Ascending aorta (tissue), 2 donors: ENCODE measurements around the gene ABCC8. TPM values are rescaled to one million over a fixed set of nuclear protein-coding genes. Genes with fewer than 3 reads are reported as not detected.

Source experiments
- DNase-seq, 2 donors: peaks; one replicate each; pipeline ENCODE4 v3.0.0-alpha.2; 2019; ENCODE audit warnings: low spot score in 2 of 2
- H3K27ac ChIP-seq, 2 donors: fragments of 200-600 bp; sonication (generic); one replicate each; pipeline ENCODE4 v1.5.1; 2016 to 2017; ENCODE audit warnings: mild to moderate bottlenecking in 1 of 2
- H3K27me3 ChIP-seq: fragments of 200-600 bp; sonication (generic); one replicate; pipeline ENCODE4 v1.5.1; 2017
- H3K36me3 ChIP-seq, 2 donors: fragments of 200-600 bp; sonication (generic); one replicate each; pipeline ENCODE4 v1.5.1; 2016
- H3K4me1 ChIP-seq, 2 donors: fragments of 200-600 bp; sonication (generic); one replicate each; pipeline ENCODE4 v1.5.1; 2016 to 2017; ENCODE audit warnings: mild to moderate bottlenecking in 1 of 2
- H3K4me3 ChIP-seq, 2 donors: fragments of 200-600 bp; sonication (generic); one replicate each; pipeline ENCODE4 v1.5.1; 2016 to 2017; ENCODE audit warnings: mild to moderate bottlenecking in 1 of 2
- H3K9me3 ChIP-seq, 2 donors: fragments of 200-600 bp; sonication (generic); one replicate each; pipeline ENCODE4 v1.5.1; 2016
- CTCF ChIP-seq, 3 experiments: fragments of 200-600 bp in 2 of 3; fragments of 450-650 bp in 1 of 3; sonication (generic) in 2 of 3; IDR thresholded peaks; one replicate each; pipeline ENCODE4 v1.5.1; 2016 to 2019; ENCODE audit warnings: antibody characterized with exemption in 3 of 3, mild to moderate bottlenecking in 1 of 3, moderate library complexity in 1 of 3
- intact Hi-C: fragments of 100-400 bp; cut with DNase I; formaldehyde crosslinking; loops from one replicate; pipeline ENCODE4 v1.15.1; 2023
- total RNA-seq: library from RNA; depleted of rRNA; stranded (reverse); fragments of >200 nt; gene quantifications from one replicate; pipeline ENCODE4 v1.1.0, GENCODE V29; 2016

ABCC8 gene
- total RNA-seq, 1 donor from 2014 or later, result not detected

- Histone ChIP-seq H3K27ac (no peak overlapping the region), H3K4me1 (peaks cover 8 to 11% of the 10 kb centered on the region in 2 donors), H3K9me3 (no peaks in the 10 kb centered on the region), H3K27me3 (no peaks in the 10 kb centered on the region), H3K36me3 (no peaks in the 10 kb centered on the region), H3K4me3 (no peak overlapping the region)
- DNase-seq, result no peak
- intact Hi-C loops, result no loop called here
- TF ChIP-seq CTCF (IDR thresholded peaks at IDR 0.05), result no peak
These were observed 65.9 kb downstream of the ABCC8 start for GRCh38 chr11:17410606-17411379.

GRCh38 chr11:17408641-17409040, 68.0 kb downstream of the ABCC8 start:
- no peak for TF ChIP-seq CTCF (IDR thresholded peaks at IDR 0.05)
- Histone ChIP-seq H3K27ac (no peak overlapping the region), H3K9me3 (no peaks in the 10 kb centered on the region), H3K36me3 (no peaks in the 10 kb centered on the region), H3K27me3 (no peaks in the 10 kb centered on the region), H3K4me1 (peaks cover 8 to 11% of the 10 kb centered on the region in 2 donors), H3K4me3 (no peak overlapping the region)
- DNase-seq, result no peak
- intact Hi-C loops, result no loop called here

GRCh38 chr11:17408026-17408425, 68.6 kb downstream of the ABCC8 start:
- peaks cover 8 to 11% of the 10 kb centered on the region in 2 donors for H3K4me1 ChIP-seq
- no peak overlapping the region for H3K27ac ChIP-seq
- no peaks in the 10 kb centered on the region for H3K9me3 ChIP-seq
- intact Hi-C loops, result no loop called here
- H3K27me3 ChIP-seq, result no peaks in the 10 kb centered on the region
- H3K4me3 ChIP-seq, result no peak overlapping the region
- DNase-seq, result no peak
- no peak for TF ChIP-seq CTCF (IDR thresholded peaks at IDR 0.05)
- H3K36me3 ChIP-seq, result no peaks in the 10 kb centered on the region

GRCh38 chr11:17407575-17407974, 69.1 kb downstream of the ABCC8 start:
- no peak for TF ChIP-seq CTCF (IDR thresholded peaks at IDR 0.05)
- Histone ChIP-seq H3K9me3 (no peaks in the 10 kb centered on the region), H3K4me1 (peaks cover 8 to 11% of the 10 kb centered on the region in 2 donors), H3K36me3 (no peaks in the 10 kb centered on the region), H3K27ac (no peak overlapping the region), H3K4me3 (no peak overlapping the region), H3K27me3 (no peaks in the 10 kb centered on the region)
- no peak for DNase-seq
- intact Hi-C loops, result no loop called here

GRCh38 chr11:17406818-17407149, 69.9 kb downstream of the ABCC8 start:
- no peak for TF ChIP-seq CTCF (IDR thresholded peaks at IDR 0.05)
- intact Hi-C loops, result no loop called here

More at GRCh38 chr11:17406818-17407149, 69.9 kb downstream of the ABCC8 start:
- Histone ChIP-seq H3K9me3 (no peaks in the 10 kb centered on the region), H3K4me1 (peaks cover 8 to 11% of the 10 kb centered on the region in 2 donors), H3K27ac (no peak overlapping the region), H3K4me3 (no peak overlapping the region), H3K27me3 (no peaks in the 10 kb centered on the region), H3K36me3 (no peaks in the 10 kb centered on the region)
- DNase-seq, result no peak
